ENCODE measurements around the gene EYS. TPM values are rescaled to one million over a fixed set of nuclear protein-coding genes. Genes with fewer than 3 reads are reported as not detected.

Gene EYS
- total RNA-seq (2022; extraction: Qiagen RNA extraction), result 0.01 to 0.06 TPM in 2 of 5 replicates, not detected in the others

GRCh38 chr6:65707126-65707826 is at the start of gene EYS:
Gene EYS, minus strand, starts transcription at chr6:65707226. Its CDS starts 211,816 bp downstream, at chr6:65495410.

